Cardiac muscle cell (in vitro differentiated cells and primary cell): ENCODE data around the gene COG5. TPM values are rescaled to one million over a fixed set of nuclear protein-coding genes. Genes with fewer than 3 reads are reported as not detected.
"Not testable (repeated sequence)": the region's sequence is repeated elsewhere in the genome, so short reads cannot be mapped to it uniquely, and the experiment has no call there.

Experiments
- DNase-seq, 2 donors: peaks; one replicate each; pipeline versions ENCODE4 v3.0.0 to v3.0.0-alpha.2; 2010 to 2017; ENCODE audit warnings: low read depth in 1 of 2, low spot score in 1 of 2
- H3K27ac ChIP-seq: fragments of 200-600 bp; sonication (generic); 2 replicates; pipeline ENCODE4 v1.5.1; 2016
- H3K27me3 ChIP-seq: fragments of 200-600 bp; sonication (generic); 2 replicates; pipeline ENCODE4 v1.6.0; 2016; ENCODE audit warnings: control low read depth
- H3K36me3 ChIP-seq: fragments of 200-600 bp; sonication (generic); 2 replicates; pipeline ENCODE4 v1.5.1; 2016; ENCODE audit warnings: control low read depth
- H3K4me1 ChIP-seq: fragments of 200-600 bp; sonication (generic); 2 replicates; pipeline ENCODE4 v1.8.1; 2017; ENCODE audit warnings: low read depth, mild to moderate bottlenecking, mixed run types
- H3K4me3 ChIP-seq: fragments of 200-600 bp; sonication (generic); 2 replicates; pipeline ENCODE4 v1.5.1; 2016; ENCODE audit warnings: mild to moderate bottlenecking
- H3K9me3 ChIP-seq: fragments of 200-600 bp; sonication (generic); 2 replicates; pipeline ENCODE4 v1.5.1; 2017; ENCODE audit warnings: low read depth, mild to moderate bottlenecking, control low read depth
- polyA plus RNA-seq: library from polyadenylated mRNA; unstranded; fragments of >200 nt; fragmentation: Nextera tagmentation; extraction: Ambion mirVana; gene quantifications from 2 replicates; pipeline ENCODE4 v1.2.1, GENCODE V29; 2016
- total RNA-seq: library from RNA; depleted of rRNA; stranded (reverse); fragments of >200 nt; gene quantifications from 2 replicates; pipeline ENCODE4 v1.2.3, GENCODE V29; 2016
- TF ChIP-seq, protein P1 (sequence below): IDR thresholded peaks from 2 replicates; pipeline ENCODE4 v1.5.1; 2012; ENCODE audit warnings: low read depth, mild to moderate bottlenecking, low read length

The COG5 gene
- total and polyA plus RNA-seq, 2 experiments from 2014 or later: 20.4 to 63.1 TPM

DNA sequence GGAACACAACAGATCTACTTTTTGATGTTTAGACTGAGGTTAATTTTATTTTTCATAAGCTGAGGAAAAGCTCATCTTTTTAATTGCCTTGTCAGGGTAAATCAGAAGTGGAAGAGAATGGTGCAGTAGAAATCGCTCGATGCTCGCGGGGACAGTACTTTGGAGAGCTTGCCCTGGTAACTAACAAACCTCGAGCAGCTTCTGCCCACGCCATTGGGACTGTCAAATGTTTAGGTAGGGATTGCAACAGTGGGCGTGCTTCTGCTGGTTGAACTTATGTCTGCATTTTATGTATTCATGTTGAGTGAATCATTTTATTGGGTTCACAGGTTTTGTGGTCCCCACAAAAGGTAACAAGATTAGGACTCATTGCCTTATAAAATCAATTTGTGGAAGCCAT, 406.6 kb downstream of the COG5 start:
- no peaks in the 10 kb centered on the region for H3K27me3 ChIP-seq
- no peak for DNase-seq
- H3K4me1 ChIP-seq: no peaks in the 10 kb centered on the region
- H3K4me3 ChIP-seq: no peak overlapping the region
- no peaks in the 10 kb centered on the region for H3K9me3 ChIP-seq
- peaks cover 12% of the 10 kb centered on the region for H3K36me3 ChIP-seq
- TF ChIP-seq, protein P1, sequence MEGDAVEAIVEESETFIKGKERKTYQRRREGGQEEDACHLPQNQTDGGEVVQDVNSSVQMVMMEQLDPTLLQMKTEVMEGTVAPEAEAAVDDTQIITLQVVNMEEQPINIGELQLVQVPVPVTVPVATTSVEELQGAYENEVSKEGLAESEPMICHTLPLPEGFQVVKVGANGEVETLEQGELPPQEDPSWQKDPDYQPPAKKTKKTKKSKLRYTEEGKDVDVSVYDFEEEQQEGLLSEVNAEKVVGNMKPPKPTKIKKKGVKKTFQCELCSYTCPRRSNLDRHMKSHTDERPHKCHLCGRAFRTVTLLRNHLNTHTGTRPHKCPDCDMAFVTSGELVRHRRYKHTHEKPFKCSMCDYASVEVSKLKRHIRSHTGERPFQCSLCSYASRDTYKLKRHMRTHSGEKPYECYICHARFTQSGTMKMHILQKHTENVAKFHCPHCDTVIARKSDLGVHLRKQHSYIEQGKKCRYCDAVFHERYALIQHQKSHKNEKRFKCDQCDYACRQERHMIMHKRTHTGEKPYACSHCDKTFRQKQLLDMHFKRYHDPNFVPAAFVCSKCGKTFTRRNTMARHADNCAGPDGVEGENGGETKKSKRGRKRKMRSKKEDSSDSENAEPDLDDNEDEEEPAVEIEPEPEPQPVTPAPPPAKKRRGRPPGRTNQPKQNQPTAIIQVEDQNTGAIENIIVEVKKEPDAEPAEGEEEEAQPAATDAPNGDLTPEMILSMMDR: no peak
- no peak overlapping the region for H3K27ac ChIP-seq

DNA sequence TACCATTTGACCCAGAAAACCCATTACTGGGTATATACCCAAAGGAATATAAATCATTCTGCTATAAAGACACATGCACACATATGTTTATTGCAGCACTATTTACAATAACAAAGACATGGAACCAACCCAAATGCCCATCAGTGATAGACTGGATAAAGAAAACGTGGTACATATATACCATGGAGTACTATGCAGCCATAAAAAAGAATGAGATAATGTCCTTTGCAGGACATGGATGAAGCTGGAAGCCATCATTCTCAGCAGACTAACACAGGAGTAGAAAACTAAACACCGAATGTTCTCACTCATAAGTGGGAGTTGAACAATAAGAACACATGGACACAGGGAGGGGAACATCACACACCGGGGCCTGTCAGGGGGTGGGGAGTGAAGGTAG, 408.0 kb downstream of the COG5 start:
- DNase-seq, H3K4me3 ChIP-seq, H3K9me3 ChIP-seq, H3K27me3 ChIP-seq, H3K27ac ChIP-seq, H3K4me1 ChIP-seq: not testable (repeated sequence)
- H3K36me3 ChIP-seq: peaks cover 12% of the 10 kb centered on the region

DNA sequence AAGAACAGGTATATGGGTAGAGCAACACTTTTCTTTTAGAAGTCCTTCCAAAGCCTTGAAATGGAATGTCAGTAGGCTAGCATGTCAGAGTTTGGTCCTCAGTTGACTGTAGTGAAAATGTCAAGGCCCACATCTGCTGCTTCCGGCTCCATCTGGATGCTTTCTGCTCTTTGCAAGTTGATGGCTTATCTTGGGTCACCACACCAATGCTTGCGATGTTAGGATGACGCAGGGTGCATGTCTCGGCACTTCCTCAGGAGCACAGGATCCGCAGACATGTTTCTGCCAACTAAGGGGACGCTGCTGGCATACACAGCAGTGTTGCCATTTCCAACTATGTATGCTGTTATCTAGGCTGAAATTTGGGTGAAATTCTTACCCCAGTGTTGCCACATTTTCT, 408.9 kb downstream of the COG5 start:
- Histone ChIP-seq H3K9me3 (no peaks in the 10 kb centered on the region), H3K36me3 (peaks cover 9% of the 10 kb centered on the region), H3K27me3 (no peaks in the 10 kb centered on the region), H3K27ac (no peak overlapping the region), H3K4me1 (no peaks in the 10 kb centered on the region), H3K4me3 (no peak overlapping the region)
- DNase-seq: no peak
- TF ChIP-seq, protein P1: no peak

DNA sequence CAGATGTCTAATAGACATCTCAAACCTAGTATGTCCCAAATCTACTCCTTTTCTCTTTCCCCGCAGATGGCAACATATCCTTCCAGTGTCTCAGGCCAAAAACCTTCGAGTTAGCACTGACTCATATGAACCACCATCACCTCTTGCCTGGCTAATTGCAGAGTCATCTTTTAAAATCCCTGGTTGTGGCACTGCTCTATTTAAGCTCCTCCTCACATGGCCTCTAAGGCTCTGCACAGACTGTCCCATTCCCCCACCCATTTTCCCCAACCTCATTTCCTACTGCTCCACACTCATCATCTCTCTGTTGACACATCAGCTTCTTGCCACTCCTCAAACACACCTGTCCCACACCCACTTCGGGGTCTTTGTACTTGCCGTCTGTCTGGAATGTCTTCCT, 411.7 kb downstream of the COG5 start:
- Histone ChIP-seq H3K27ac (no peak overlapping the region), H3K27me3 (no peaks in the 10 kb centered on the region), H3K36me3 (no peaks in the 10 kb centered on the region), H3K4me1 (no peaks in the 10 kb centered on the region), H3K4me3 (no peak overlapping the region), H3K9me3 (no peaks in the 10 kb centered on the region)
- TF ChIP-seq, protein P1: no peak
- peak in 1 of 2 donors; percentile 28 for DNase-seq

Other genes starting within 250 kb of the COG5 start
- gene GPR22, start 93.9 kb downstream of the COG5 start, total RNA-seq: 0.81 and 1.0 TPM in 2 replicates
- 0.84 and 1.7 TPM in 2 replicates for gene GPR22, start 93.9 kb downstream of the COG5 start, polyA plus RNA-seq
- 19.2 and 22.5 TPM in 2 replicates for gene DUS4L, start 51 bp upstream of the COG5 start, total RNA-seq
- 12.8 and 17.4 TPM in 2 replicates for gene DUS4L, start 51 bp upstream of the COG5 start, polyA plus RNA-seq
- gene BCAP29, start 16.3 kb upstream of the COG5 start, total RNA-seq: 27.6 and 44.2 TPM in 2 replicates
- gene BCAP29, start 16.3 kb upstream of the COG5 start, polyA plus RNA-seq: 35.9 and 36.6 TPM in 2 replicates
- 0.89 TPM in 1 of 2 replicates, not detected in the other for gene SLC26A4, start 96.9 kb upstream of the COG5 start, total RNA-seq
- not detected in 2 replicates for gene SLC26A4, start 96.9 kb upstream of the COG5 start, polyA plus RNA-seq
- gene CBLL1, start 180.2 kb upstream of the COG5 start, total RNA-seq: 19.0 and 20.0 TPM in 2 replicates
- 18.1 and 25.3 TPM in 2 replicates for gene CBLL1, start 180.2 kb upstream of the COG5 start, polyA plus RNA-seq
- gene SLC26A3, start 239.3 kb upstream of the COG5 start, total RNA-seq: not detected in 2 replicates
- 0.05 and 0.06 TPM in 2 replicates for gene SLC26A3, start 239.3 kb upstream of the COG5 start, polyA plus RNA-seq